HepG2 (cell line): ENCODE data around the gene HES7. TPM values are rescaled to one million over a fixed set of nuclear protein-coding genes. Genes with fewer than 3 reads are reported as not detected.

ENCODE experiments used
- HOXA3 ChIP-seq: sonication (generic); formaldehyde crosslinking; IDR thresholded peaks from 2 replicates; pipeline ENCODE4 v1.5.0; 2020; ENCODE audit warnings: missing genetic modification reagents
- MIER2 ChIP-seq: IDR thresholded peaks from 2 replicates; pipeline ENCODE4 v1.6.1; 2016; ENCODE audit warnings: missing biosample characterization, missing genetic modification reagents
- SUZ12 ChIP-seq: fragments of 150-350 bp; IDR thresholded peaks from 2 replicates; pipeline ENCODE4 v1.6.1; 2014; ENCODE audit warnings: low read depth, low read length
- ZBTB49 ChIP-seq: sonication (generic); formaldehyde crosslinking; IDR thresholded peaks from 2 replicates; pipeline ENCODE4 v1.4.0; 2020; ENCODE audit warnings: missing genetic modification reagents, borderline replicate concordance
- ZMAT5 ChIP-seq: sonication (generic); formaldehyde crosslinking; IDR thresholded peaks from 2 replicates; pipeline ENCODE4 v1.5.0; 2020; ENCODE audit warnings: mild to moderate bottlenecking, low read depth, missing genetic modification reagents, borderline replicate concordance
- ZNF12 ChIP-seq: sonication (generic); formaldehyde crosslinking; IDR thresholded peaks from 2 replicates; pipeline ENCODE4 v1.5.0; 2020; ENCODE audit warnings: missing genetic modification reagents
- ZNF230 ChIP-seq: sonication (generic); formaldehyde crosslinking; IDR thresholded peaks from 2 replicates; pipeline ENCODE4 v1.4.0; 2020; ENCODE audit warnings: mild to moderate bottlenecking, missing genetic modification reagents
- ZNF24 ChIP-seq: fragments of 450-650 bp; IDR thresholded peaks from 2 replicates; pipeline ENCODE4 v1.6.1; 2017; ENCODE audit warnings: antibody characterized with exemption, mild to moderate bottlenecking
- ZNF343 ChIP-seq: sonication (generic); formaldehyde crosslinking; IDR thresholded peaks from 2 replicates; pipeline ENCODE4 v1.4.0; 2020; ENCODE audit warnings: mild to moderate bottlenecking, missing genetic modification reagents
- ZNF567 ChIP-seq: sonication (generic); formaldehyde crosslinking; IDR thresholded peaks from 2 replicates; pipeline ENCODE4 v1.8.1; 2023; ENCODE audit warnings: mild to moderate bottlenecking, missing genetic modification reagents, borderline replicate concordance
- ZNF609 ChIP-seq: sonication (generic); formaldehyde crosslinking; IDR thresholded peaks from 2 replicates; pipeline ENCODE4 v1.4.0; 2020; ENCODE audit warnings: mild to moderate bottlenecking, missing genetic modification reagents, borderline replicate concordance
- ZNF780A ChIP-seq: sonication (generic); formaldehyde crosslinking; IDR thresholded peaks from 2 replicates; pipeline ENCODE4 v1.8.0; 2022; ENCODE audit warnings: mild to moderate bottlenecking, missing genetic modification reagents, moderate library complexity
- ZSCAN5A ChIP-seq: sonication (generic); formaldehyde crosslinking; IDR thresholded peaks from 2 replicates; pipeline ENCODE4 v1.8.0; 2022; ENCODE audit warnings: mild to moderate bottlenecking, missing genetic modification reagents, borderline replicate concordance
- polyA plus RNA-seq, 8 experiments: library from polyadenylated mRNA; depleted of rRNA in 3 of 8; stranded (reverse) in 7 of 8; unstranded in 1 of 8; fragments of >200 nt; fragmentation: Illumina TruSeq in 4 of 8; extraction: Trizol in 4 of 8; gene quantifications; 2 replicates each; pipeline versions ENCODE4 v1.2.1 to v1.2.3, GENCODE V29; 2011 to 2016; ENCODE audit warnings: low read depth in 4 of 8, missing spikeins in 1 of 8, mixed read lengths in 1 of 8; ENCODE audit not compliant: insufficient read depth in 1 of 8
- total RNA-seq, 5 experiments: library from RNA; depleted of rRNA; stranded (reverse); fragments of >200 nt; fragmentation: Illumina TruSeq; extraction: Trizol; gene quantifications; 2 replicates each; pipeline ENCODE4 v1.2.3, GENCODE V29; 2016; ENCODE audit warnings: low read depth in 1 of 5

The HES7 gene
- total and polyA plus RNA-seq, 2 of the 13 experiments (the other 11 are each of a cell fraction or from before 2014, with no cell fraction given), result not detected

GRCh38 chr17:8173056-8173870 lies 49.4 kb upstream of the HES7 start (continued):
- TF ChIP-seq ZNF12 (CRISPR knock-in tag) (peak; percentile 80; the same call in 1 of the 2 replicates), ZNF609 (CRISPR knock-in tag) (peak; percentile 90), ZNF343 (CRISPR knock-in tag) (no peak), SUZ12 (peak; percentile 46), ZNF230 (CRISPR knock-in tag) (no peak), ZNF567 (no peak), ZNF24 (no peak), MIER2 (CRISPR knock-in tag) (peak; percentile 91), ZNF780A (CRISPR knock-in tag) (peak; percentile 83; the same call in 1 of the 2 replicates), ZBTB49 (CRISPR knock-in tag) (peak; percentile 97), ZSCAN5A (CRISPR knock-in tag) (peak; percentile 89), ZMAT5 (CRISPR knock-in tag) (no peak), HOXA3 (peak; percentile 91)
